Kidney (tissue), 14 donors: ENCODE results near the gene MGAT4B. TPM values are rescaled to one million over a fixed set of nuclear protein-coding genes. Genes with fewer than 3 reads are reported as not detected.

Experiments
- DNase-seq, 5 donors: peaks; one replicate each; pipeline ENCODE4 v3.0.0-alpha.2; 2013 to 2020
- FAIRE-seq: peaks from 2 replicates; lab custom pipeline; 2012; peaks lifted over from hg19 to GRCh38; lab: Jason Lieb, UNC
- H3K27ac ChIP-seq, 2 donors: one replicate each; pipeline ENCODE4 v1.7.0; 2013; ENCODE audit warnings: low read depth in 2 of 2, low read length in 2 of 2, inconsistent platforms in 1 of 2
- H3K27me3 ChIP-seq: one replicate; pipeline ENCODE4 v1.7.1; 2013; ENCODE audit warnings: low read length, inconsistent platforms; ENCODE audit not compliant: control insufficient read depth, insufficient read depth
- H3K36me3 ChIP-seq, 3 donors: one replicate each; pipeline versions ENCODE4 v1.7.0 to v1.7.1; 2013; ENCODE audit warnings: low read length in 3 of 3, control low read depth in 1 of 3, inconsistent platforms in 1 of 3; ENCODE audit not compliant: insufficient read depth in 3 of 3, control insufficient read depth in 2 of 3
- H3K4me1 ChIP-seq, 3 donors: one replicate each; pipeline versions ENCODE4 v1.7.0 to v1.7.1; 2013; ENCODE audit warnings: low read length in 3 of 3, inconsistent platforms in 1 of 3, low read depth in 1 of 3; ENCODE audit not compliant: control insufficient read depth in 2 of 3, insufficient read depth in 2 of 3
- H3K4me3 ChIP-seq, 3 donors: one replicate each; pipeline versions ENCODE4 v1.7.0 to v1.8.1; 2013; ENCODE audit warnings: low read length in 3 of 3, control low read depth in 1 of 3, inconsistent platforms in 1 of 3
- H3K9ac ChIP-seq, 3 donors: one replicate each; pipeline versions ENCODE4 v1.7.0 to v1.7.1; 2013; ENCODE audit warnings: low read length in 3 of 3, control low read depth in 1 of 3, inconsistent platforms in 1 of 3
- H3K9me3 ChIP-seq, 3 donors: one replicate each; pipeline versions ENCODE4 v1.7.0 to v1.7.1; 2013; ENCODE audit warnings: low read length in 3 of 3, control low read depth in 1 of 3, inconsistent platforms in 1 of 3; ENCODE audit not compliant: control insufficient read depth in 2 of 3, insufficient read depth in 1 of 3
- intact Hi-C: fragments of 100-400 bp; cut with DNase I; formaldehyde crosslinking; loops from one replicate; pipeline ENCODE4 v1.11.1; 2022
- polyA plus RNA-seq: library from polyadenylated mRNA; stranded (reverse); fragments of 350-450 nt; fragmentation: Illumina TruSeq; extraction: RNeasy Lipid Tissue Mini Kit (QIAGEN cat#74804); gene quantifications from one replicate; pipeline ENCODE4 v1.2.3, GENCODE V29; 2014; ENCODE audit warnings: low read depth, low replicate concordance; ENCODE audit not compliant: insufficient read depth
- total RNA-seq: library from RNA; stranded (reverse); fragmentation: NEBNext Ultra II Directional; extraction: Animal tissue kit (Norgen Biotek cat#: 25700); gene quantifications from one replicate; pipeline ENCODE4 v1.2.1, GENCODE V29; 2021
- TF ChIP-seq, protein P1 (sequence below): IDR thresholded peaks from 3 replicates; pipeline ENCODE4 v1.5.1; 2012; ENCODE audit warnings: mild to moderate bottlenecking, moderate library complexity, borderline replicate concordance; ENCODE audit not compliant: insufficient read depth; ENCODE audit errors: extremely low read depth
- donor health status: control.
- donor health status: control.
- donor health status: control.
- donor health status: control.
- donor health status: control.
- donor health status: DM: yes; HTN: yes; CAD: no.
- donor health status: Normal renal cell carcinoma (clear cell type).

MGAT4B gene
- total and polyA plus RNA-seq, 2 donors from 2014 or later: 79.4 to 174 TPM

DNA sequence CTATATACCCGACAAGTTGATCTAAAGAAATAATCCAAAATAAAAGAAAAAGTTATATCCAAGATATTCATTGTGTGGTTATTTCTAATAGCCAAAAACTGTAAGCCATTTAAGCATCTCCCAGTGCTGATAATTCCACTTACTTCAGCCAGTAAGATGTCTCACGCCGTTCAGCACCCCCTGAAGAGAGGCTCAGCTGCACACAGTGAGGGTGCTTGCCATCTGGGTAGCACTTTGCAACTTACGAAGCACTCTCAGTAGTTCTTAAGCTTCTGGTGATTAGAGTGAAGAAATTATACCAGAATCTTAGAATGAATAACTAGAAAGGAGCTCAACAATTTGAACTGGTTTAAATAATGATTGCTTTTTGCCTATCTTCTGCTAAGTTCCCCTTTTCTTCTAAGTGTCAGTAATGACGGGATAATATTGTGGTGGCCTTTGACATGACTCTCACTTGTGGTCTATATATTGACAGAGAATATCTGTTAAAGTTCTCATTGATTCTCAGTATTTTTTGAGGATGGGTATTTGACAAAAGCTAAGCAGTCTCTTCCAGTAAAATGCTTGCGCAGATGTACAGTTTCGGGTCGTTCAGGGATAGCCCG, 39.1 kb downstream of the MGAT4B start:
- Histone ChIP-seq H3K27ac (peak overlapping the region; percentile 38 to 63), H3K4me1 (peaks cover 0 to 26% (median 24%) of the 10 kb centered on the region in 3 donors)
- no peak for FAIRE-seq

DNA sequence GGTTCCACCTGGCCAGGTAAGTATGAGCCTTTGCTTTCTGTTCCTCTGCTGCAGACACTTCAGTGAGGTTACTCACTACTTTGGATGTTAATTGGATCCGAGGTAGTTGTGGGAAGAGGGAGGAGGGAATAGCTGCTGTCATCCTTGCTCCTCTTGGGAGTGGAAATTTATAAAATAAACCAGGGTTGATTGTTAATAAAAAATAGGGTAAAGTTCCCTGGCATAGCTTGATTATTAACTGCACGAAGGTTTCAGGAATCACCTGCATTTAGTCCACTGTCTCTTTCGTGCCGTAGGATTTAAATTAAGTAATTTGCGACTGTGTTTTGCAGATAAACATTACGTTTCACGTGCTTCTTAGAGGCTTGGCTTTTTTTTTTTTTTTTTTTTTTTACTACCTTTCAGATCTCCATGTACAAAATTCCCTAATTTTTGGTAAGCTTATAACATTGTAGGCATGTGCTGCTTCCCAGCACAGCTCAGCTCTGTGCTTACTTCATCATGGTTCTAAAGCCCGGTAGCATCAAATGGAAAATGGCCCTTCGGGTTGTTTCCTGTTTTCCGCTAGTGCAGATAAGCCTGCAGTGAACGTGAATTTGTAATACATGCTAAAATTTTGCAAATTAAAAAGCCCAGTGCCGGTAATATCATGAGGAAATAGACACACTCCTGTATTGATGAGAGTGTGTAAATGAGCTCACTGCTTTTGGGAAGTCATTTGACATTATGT, 39.8 kb downstream of the MGAT4B start:
- peaks cover 2 to 29% (median 22%) of the 10 kb centered on the region in 3 donors for H3K36me3 ChIP-seq
- peak overlapping the region; percentile 38 to 63 for H3K27ac ChIP-seq
- H3K4me3 ChIP-seq: peak overlapping the region in 2 of 3 donors; percentile 25 to 35
- H3K9ac ChIP-seq: peak overlapping the region in 1 of 3 donors; percentile 17
- TF ChIP-seq, protein P1, sequence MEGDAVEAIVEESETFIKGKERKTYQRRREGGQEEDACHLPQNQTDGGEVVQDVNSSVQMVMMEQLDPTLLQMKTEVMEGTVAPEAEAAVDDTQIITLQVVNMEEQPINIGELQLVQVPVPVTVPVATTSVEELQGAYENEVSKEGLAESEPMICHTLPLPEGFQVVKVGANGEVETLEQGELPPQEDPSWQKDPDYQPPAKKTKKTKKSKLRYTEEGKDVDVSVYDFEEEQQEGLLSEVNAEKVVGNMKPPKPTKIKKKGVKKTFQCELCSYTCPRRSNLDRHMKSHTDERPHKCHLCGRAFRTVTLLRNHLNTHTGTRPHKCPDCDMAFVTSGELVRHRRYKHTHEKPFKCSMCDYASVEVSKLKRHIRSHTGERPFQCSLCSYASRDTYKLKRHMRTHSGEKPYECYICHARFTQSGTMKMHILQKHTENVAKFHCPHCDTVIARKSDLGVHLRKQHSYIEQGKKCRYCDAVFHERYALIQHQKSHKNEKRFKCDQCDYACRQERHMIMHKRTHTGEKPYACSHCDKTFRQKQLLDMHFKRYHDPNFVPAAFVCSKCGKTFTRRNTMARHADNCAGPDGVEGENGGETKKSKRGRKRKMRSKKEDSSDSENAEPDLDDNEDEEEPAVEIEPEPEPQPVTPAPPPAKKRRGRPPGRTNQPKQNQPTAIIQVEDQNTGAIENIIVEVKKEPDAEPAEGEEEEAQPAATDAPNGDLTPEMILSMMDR: no peak
- intact Hi-C loops: no loop called here
- no peaks in the 10 kb centered on the region for H3K27me3 ChIP-seq
- no peak for DNase-seq
- no peak for FAIRE-seq
- peaks cover 0 to 33% (median 30%) of the 10 kb centered on the region in 3 donors for H3K4me1 ChIP-seq
- no peaks in the 10 kb centered on the region for H3K9me3 ChIP-seq

More for the DNA sequence above, 39.1 kb downstream of the MGAT4B start:
- Histone ChIP-seq H3K9me3 (no peaks in the 10 kb centered on the region), H3K4me3 (peak overlapping the region in 1 of 3 donors; percentile 35), H3K9ac (no peak overlapping the region), H3K36me3 (peaks cover 2 to 36% (median 26%) of the 10 kb centered on the region in 3 donors), H3K27me3 (no peaks in the 10 kb centered on the region)
- no peak for DNase-seq
- TF ChIP-seq, protein P1: no peak
- intact Hi-C loops: no loop called here

GRCh38 chr5:179766021-179766725, 40.5 kb downstream of the MGAT4B start:
- peak overlapping the region in 1 of 3 donors; percentile 17 for H3K9ac ChIP-seq
- peak overlapping the region; percentile 20 to 59 for H3K27ac ChIP-seq
- intact Hi-C loops: no loop called here
- H3K36me3 ChIP-seq: peaks cover 2 to 22% (median 16%) of the 10 kb centered on the region in 3 donors
- H3K4me1 ChIP-seq: peaks cover 0 to 36% (median 30%) of the 10 kb centered on the region in 3 donors
- H3K27me3 ChIP-seq: no peaks in the 10 kb centered on the region
- TF ChIP-seq, protein P1: no peak
- H3K4me3 ChIP-seq: peak overlapping the region in 2 of 3 donors; percentile 5 to 35
- FAIRE-seq: no peak
- no peaks in the 10 kb centered on the region for H3K9me3 ChIP-seq
- DNase-seq: no peak
